H9 (cell line): ENCODE results near the gene SLC9A4. TPM values are rescaled to one million over a fixed set of nuclear protein-coding genes. Genes with fewer than 3 reads are reported as not detected.

Experiments
- DNase-seq: peaks from one replicate; pipeline ENCODE4 v3.0.0-alpha.2; 2017
- H2AFZ ChIP-seq: one replicate; pipeline ENCODE4 v1.6.1; 2013; ENCODE audit warnings: mild to moderate bottlenecking, low read length, control low read depth, moderate library complexity
- H2AK5ac ChIP-seq: 2 replicates; pipeline ENCODE4 v1.6.1; 2013; ENCODE audit warnings: low read length, control low read depth, mixed read lengths; ENCODE audit not compliant: insufficient read length
- H2BK120ac ChIP-seq: one replicate; pipeline ENCODE4 v1.6.1; 2013; ENCODE audit warnings: low read depth, mild to moderate bottlenecking, low read length, control low read depth, inconsistent platforms; ENCODE audit not compliant: poor library complexity, severe bottlenecking
- H2BK12ac ChIP-seq: 2 replicates; pipeline ENCODE4 v1.6.1; 2013; ENCODE audit warnings: low read length, control low read depth, mixed read lengths, low read depth; ENCODE audit not compliant: insufficient read length
- H2BK15ac ChIP-seq: 2 replicates; pipeline ENCODE4 v1.6.1; 2013; ENCODE audit warnings: low read depth, low read length, control low read depth
- H2BK20ac ChIP-seq: one replicate; pipeline ENCODE4 v1.6.1; 2013; ENCODE audit warnings: low read depth, mild to moderate bottlenecking, low read length, control low read depth, inconsistent platforms; ENCODE audit not compliant: poor library complexity, severe bottlenecking
- H2BK5ac ChIP-seq: 2 replicates; pipeline ENCODE4 v1.6.1; 2013; ENCODE audit warnings: low read length, control low read depth, mixed read lengths; ENCODE audit not compliant: insufficient read length
- H3K14ac ChIP-seq: 2 replicates; pipeline ENCODE4 v1.6.1; 2013; ENCODE audit warnings: low read length, control low read depth; ENCODE audit not compliant: insufficient read depth
- H3K18ac ChIP-seq: 2 replicates; pipeline ENCODE4 v1.6.1; 2013; ENCODE audit warnings: low read depth, mild to moderate bottlenecking, mixed read lengths, low read length, control low read depth; ENCODE audit not compliant: insufficient read length
- H3K23ac ChIP-seq: 2 replicates; pipeline ENCODE4 v1.6.1; 2013; ENCODE audit warnings: low read length, control low read depth, mixed read lengths, low read depth; ENCODE audit not compliant: insufficient read length
- H3K23me2 ChIP-seq: 2 replicates; pipeline ENCODE4 v1.6.1; 2013; ENCODE audit warnings: low read depth, mild to moderate bottlenecking, mixed read lengths, low read length, control low read depth; ENCODE audit not compliant: insufficient read length, poor library complexity, severe bottlenecking
- H3K27ac ChIP-seq: 2 replicates; pipeline ENCODE4 v1.5.1; 2013; ENCODE audit warnings: low read length, control low read depth, mixed read lengths, low read depth; ENCODE audit not compliant: insufficient read length
- H3K27me3 ChIP-seq: 2 replicates; pipeline ENCODE4 v1.6.1; 2013; ENCODE audit warnings: low read length, control low read depth, inconsistent platforms; ENCODE audit not compliant: insufficient read depth
- H3K4ac ChIP-seq: 2 replicates; pipeline ENCODE4 v1.6.1; 2013; ENCODE audit warnings: low read depth, mild to moderate bottlenecking, control low read depth, inconsistent platforms, low read length, moderate library complexity
- H3K4me1 ChIP-seq: 2 replicates; pipeline ENCODE4 v1.6.1; 2013; ENCODE audit warnings: low read length, control low read depth, inconsistent platforms; ENCODE audit not compliant: insufficient read depth
- H3K4me2 ChIP-seq: 2 replicates; pipeline ENCODE4 v1.6.1; 2013; ENCODE audit warnings: low read length, control low read depth, mixed read lengths; ENCODE audit not compliant: insufficient read length, insufficient read depth
- H3K56ac ChIP-seq: 2 replicates; pipeline ENCODE4 v1.6.1; 2013; ENCODE audit warnings: low read depth, mild to moderate bottlenecking, mixed read lengths, low read length, control low read depth; ENCODE audit not compliant: insufficient read length
- H3K79me1 ChIP-seq: 2 replicates; pipeline ENCODE4 v1.6.1; 2013; ENCODE audit warnings: low read depth, mild to moderate bottlenecking, moderate library complexity, low read length, control low read depth, inconsistent platforms; ENCODE audit not compliant: insufficient read depth, poor library complexity, severe bottlenecking
- H3K79me2 ChIP-seq: 2 replicates; pipeline ENCODE4 v1.6.1; 2013; ENCODE audit warnings: low read length, control low read depth, inconsistent platforms; ENCODE audit not compliant: insufficient read depth
- H3K9ac ChIP-seq: 2 replicates; pipeline ENCODE4 v1.6.1; 2013; ENCODE audit warnings: low read length, control low read depth, mixed read lengths; ENCODE audit not compliant: insufficient read length; ENCODE audit errors: extremely low read depth
- H3K9me3 ChIP-seq: one replicate; pipeline ENCODE4 v1.6.1; 2013; ENCODE audit warnings: low read depth, low read length, inconsistent platforms; ENCODE audit not compliant: control insufficient read depth
- H3T11ph ChIP-seq: one replicate; pipeline ENCODE4 v1.6.1; 2013; ENCODE audit warnings: mild to moderate bottlenecking, low read length, control low read depth, inconsistent platforms
- H4K20me1 ChIP-seq: one replicate; pipeline ENCODE4 v1.6.1; 2013; ENCODE audit not compliant: control insufficient read depth, insufficient read length, insufficient read depth
- H4K5ac ChIP-seq: 2 replicates; pipeline ENCODE4 v1.6.1; 2013; ENCODE audit warnings: low read depth, mild to moderate bottlenecking, mixed read lengths, low read length, control low read depth; ENCODE audit not compliant: insufficient read length
- H4K8ac ChIP-seq: replicated peaks from 2 replicates; pipeline ENCODE4 v1.6.1; 2013; ENCODE audit warnings: low read length, control low read depth, mixed read lengths, low read depth; ENCODE audit not compliant: insufficient read length
- H4K91ac ChIP-seq: 2 replicates; pipeline ENCODE4 v1.6.1; 2013; ENCODE audit warnings: low read depth, mild to moderate bottlenecking, moderate library complexity, mixed read lengths, low read length, control low read depth; ENCODE audit not compliant: insufficient read length
- H3K27ac Mint-ChIP-seq, 3 experiments: 2 replicates in 2 of 3; 3 replicates in 1 of 3; pipeline ENCODE4 v1.8.0; 2020 to 2021; ENCODE audit warnings: mixed read lengths in 3 of 3, mild to moderate bottlenecking in 1 of 3, moderate library complexity in 1 of 3
- H3K27me3 Mint-ChIP-seq: 2 replicates; pipeline ENCODE4 v1.8.0; 2021; ENCODE audit warnings: low read depth, mild to moderate bottlenecking, moderate library complexity, mixed read lengths
- H3K36me3 Mint-ChIP-seq, 3 experiments: 2 replicates in 2 of 3; 3 replicates in 1 of 3; pipeline ENCODE4 v1.8.0; 2020 to 2021; ENCODE audit warnings: low read depth in 3 of 3, mixed read lengths in 3 of 3; ENCODE audit not compliant: insufficient read depth in 1 of 3
- H3K4me1 Mint-ChIP-seq, 2 experiments: 2 replicates each; pipeline ENCODE4 v1.8.0; 2020; ENCODE audit warnings: mixed read lengths in 2 of 2
- H3K4me3 Mint-ChIP-seq, 2 experiments: 2 replicates in 1 of 2; 3 replicates in 1 of 2; pipeline ENCODE4 v1.8.0; 2020 to 2021; ENCODE audit warnings: mild to moderate bottlenecking in 2 of 2, mixed read lengths in 2 of 2, moderate library complexity in 1 of 2
- H3K9me3 Mint-ChIP-seq, 2 experiments: 2 replicates in 1 of 2; 3 replicates in 1 of 2; pipeline ENCODE4 v1.8.0; 2020; ENCODE audit warnings: mild to moderate bottlenecking in 2 of 2, mixed read lengths in 2 of 2, moderate library complexity in 1 of 2
- WGBS: extraction: QIAGEN DNeasy Blood & Tissue Kit; methylation state at CpG from one replicate; pipeline ENCODE4 v1.1.7; 2013; ENCODE audit warnings: missing lambda C conversion rate, low lambda C conversion rate, mixed read lengths; ENCODE audit not compliant: insufficient read length; ENCODE audit errors: extremely low coverage; 5-methylcytosine and 5-hydroxymethylcytosine counted together
- total RNA-seq: library from RNA; stranded (reverse); gene quantifications from 2 replicates; pipeline ENCODE4 v1.2.1, GENCODE V29; 2021
- TF ChIP-seq, protein P1 (sequence below): fragments of 200-600 bp; sonication (generic); conservative IDR thresholded peaks from 3 replicates; pipeline ENCODE4 v1.8.0; 2021; ENCODE audit warnings: antibody characterized with exemption, mild to moderate bottlenecking

The SLC9A4 gene
- total RNA-seq, 1 experiment from 2014 or later: not detected

DNA sequence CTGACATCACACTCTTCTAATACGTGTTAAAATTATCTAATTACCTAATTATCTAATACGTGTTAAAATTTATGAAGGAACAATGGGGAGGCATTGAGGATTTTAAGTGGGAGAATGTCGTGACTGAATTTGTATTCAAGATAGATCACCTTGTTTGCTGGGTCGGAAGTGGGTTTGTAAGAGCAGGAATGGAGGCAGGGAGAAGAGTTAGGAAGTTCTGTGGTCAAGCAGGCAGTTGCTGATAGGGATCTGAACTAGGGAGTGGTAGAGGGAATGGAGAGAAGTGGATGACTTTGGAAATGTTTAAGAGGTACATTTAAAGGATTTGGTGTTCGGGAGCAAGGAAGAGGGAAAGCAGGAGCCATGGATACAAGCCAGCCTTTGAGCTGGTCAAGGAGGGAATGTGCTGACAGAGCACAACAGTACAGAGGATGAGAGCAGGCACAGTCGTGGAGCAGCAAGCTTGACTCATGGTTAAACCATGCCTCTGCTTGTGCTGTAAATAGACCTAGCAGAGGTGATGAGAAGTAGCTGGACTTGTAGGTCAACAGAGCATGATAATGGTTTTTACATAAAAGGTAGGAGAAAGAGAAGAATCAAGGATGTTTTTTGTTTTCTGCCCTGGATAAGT is 33.8 kb upstream of the SLC9A4 start:
- no peak overlapping the region for H4K8ac ChIP-seq
- no peaks in the 10 kb centered on the region for H3K79me1 ChIP-seq
- TF ChIP-seq, protein P1, sequence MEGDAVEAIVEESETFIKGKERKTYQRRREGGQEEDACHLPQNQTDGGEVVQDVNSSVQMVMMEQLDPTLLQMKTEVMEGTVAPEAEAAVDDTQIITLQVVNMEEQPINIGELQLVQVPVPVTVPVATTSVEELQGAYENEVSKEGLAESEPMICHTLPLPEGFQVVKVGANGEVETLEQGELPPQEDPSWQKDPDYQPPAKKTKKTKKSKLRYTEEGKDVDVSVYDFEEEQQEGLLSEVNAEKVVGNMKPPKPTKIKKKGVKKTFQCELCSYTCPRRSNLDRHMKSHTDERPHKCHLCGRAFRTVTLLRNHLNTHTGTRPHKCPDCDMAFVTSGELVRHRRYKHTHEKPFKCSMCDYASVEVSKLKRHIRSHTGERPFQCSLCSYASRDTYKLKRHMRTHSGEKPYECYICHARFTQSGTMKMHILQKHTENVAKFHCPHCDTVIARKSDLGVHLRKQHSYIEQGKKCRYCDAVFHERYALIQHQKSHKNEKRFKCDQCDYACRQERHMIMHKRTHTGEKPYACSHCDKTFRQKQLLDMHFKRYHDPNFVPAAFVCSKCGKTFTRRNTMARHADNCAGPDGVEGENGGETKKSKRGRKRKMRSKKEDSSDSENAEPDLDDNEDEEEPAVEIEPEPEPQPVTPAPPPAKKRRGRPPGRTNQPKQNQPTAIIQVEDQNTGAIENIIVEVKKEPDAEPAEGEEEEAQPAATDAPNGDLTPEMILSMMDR: no peak
- no peaks in the 10 kb centered on the region for H3K9me3 ChIP-seq
- H2BK12ac ChIP-seq: no peak overlapping the region
- no peak overlapping the region for H2AFZ ChIP-seq
- no peaks in the 10 kb centered on the region for H3K9me3 Mint-ChIP-seq
- H3K18ac ChIP-seq: no peak overlapping the region
- H3K36me3 Mint-ChIP-seq: no peaks in the 10 kb centered on the region
- H4K20me1 ChIP-seq: no peaks in the 10 kb centered on the region
- no peak for DNase-seq
- no peak overlapping the region for H2BK120ac ChIP-seq
- H3T11ph ChIP-seq: no peak overlapping the region
- no peak overlapping the region for H3K27ac Mint-ChIP-seq
- H2BK15ac ChIP-seq: no peak overlapping the region
- WGBS: no CpG with 5 or more reads among the region's 6 CpGs
- no peak overlapping the region for H3K27ac ChIP-seq
- H3K27me3 ChIP-seq: no peaks in the 10 kb centered on the region
- no peaks in the 10 kb centered on the region for H3K27me3 Mint-ChIP-seq
- no peaks in the 10 kb centered on the region for H3K23me2 ChIP-seq
- no peaks in the 10 kb centered on the region; a peak in 1 of 4 replicates for H3K4me1 Mint-ChIP-seq
- no peak overlapping the region for H2AK5ac ChIP-seq
- no peak overlapping the region for H3K14ac ChIP-seq
- no peak overlapping the region for H4K91ac ChIP-seq
- no peak overlapping the region for H3K9ac ChIP-seq
- H3K4me2 ChIP-seq: no peak overlapping the region
- H3K56ac ChIP-seq: no peak overlapping the region
- no peak overlapping the region for H4K5ac ChIP-seq
- H2BK20ac ChIP-seq: no peak overlapping the region
- no peak overlapping the region for H2BK5ac ChIP-seq
- H3K4me3 Mint-ChIP-seq: no peak overlapping the region
- no peak overlapping the region for H3K23ac ChIP-seq
- no peak overlapping the region for H3K4ac ChIP-seq
- no peaks in the 10 kb centered on the region for H3K4me1 ChIP-seq
- H3K79me2 ChIP-seq: no peaks in the 10 kb centered on the region
